Measurements from ENCODE around the gene DHRS7B.

The DHRS7B gene

GRCh38 chr17:21163101-21163500 is 36.3 kb downstream of the DHRS7B start:
- no peak for DNase-seq (ENCODE audit: extremely low spot score)
- ChIA-PET POLR2A (no interaction called here), CTCF (no interaction called here)
- TF ChIP-seq L3MBTL2 (conservative IDR thresholded peaks at IDR 0.05) (no peak), FOXA1 (IDR thresholded peaks at IDR 0.05) (no peak), ZNF384 (IDR thresholded peaks at IDR 0.05) (no peak), SUZ12 (IDR thresholded peaks at IDR 0.05) (no peak), HDGF (IDR thresholded peaks at IDR 0.05; ENCODE audit: borderline replicate concordance) (no peak), NFRKB (IDR thresholded peaks at IDR 0.05) (no peak), LEF1 (IDR thresholded peaks at IDR 0.05; ENCODE audit: borderline replicate concordance) (no peak), PKNOX1 (IDR thresholded peaks at IDR 0.05) (no peak), TARDBP (IDR thresholded peaks at IDR 0.05) (no peak), CTBP1 (IDR thresholded peaks at IDR 0.05; ENCODE audit: borderline replicate concordance) (no peak), SP1 (IDR thresholded peaks at IDR 0.05) (no peak), ELF4 (IDR thresholded peaks at IDR 0.05) (no peak), FOXK2 (IDR thresholded peaks at IDR 0.05) (no peak), FOXM1 (IDR thresholded peaks at IDR 0.05; ENCODE audit: borderline replicate concordance) (no peak), BHLHE40 (IDR thresholded peaks at IDR 0.05; ENCODE audit: borderline replicate concordance) (no peak)

GRCh38 chr17:21164216-21164615 is 37.5 kb downstream of the DHRS7B start:
- POLR2A ChIA-PET, result no interaction called here
- no peak for TF ChIP-seq L3MBTL2 (conservative IDR thresholded peaks at IDR 0.05)
- TF ChIP-seq ZNF384 (IDR thresholded peaks at IDR 0.05), result no peak
- no peak for TF ChIP-seq BHLHE40 (IDR thresholded peaks at IDR 0.05; ENCODE audit: borderline replicate concordance)
- no peak for TF ChIP-seq LEF1 (IDR thresholded peaks at IDR 0.05; ENCODE audit: borderline replicate concordance)
- no peak for TF ChIP-seq CTBP1 (IDR thresholded peaks at IDR 0.05; ENCODE audit: borderline replicate concordance)
- no peak for TF ChIP-seq ELF4 (IDR thresholded peaks at IDR 0.05)
- TF ChIP-seq FOXK2 (IDR thresholded peaks at IDR 0.05), result no peak
- no peak for TF ChIP-seq FOXA1 (IDR thresholded peaks at IDR 0.05)
- TF ChIP-seq FOXM1 (IDR thresholded peaks at IDR 0.05; ENCODE audit: borderline replicate concordance), result no peak
- TF ChIP-seq HDGF (IDR thresholded peaks at IDR 0.05; ENCODE audit: borderline replicate concordance), result no peak
- no peak for TF ChIP-seq SUZ12 (IDR thresholded peaks at IDR 0.05)
- TF ChIP-seq NFRKB (IDR thresholded peaks at IDR 0.05), result no peak
- TF ChIP-seq SP1 (IDR thresholded peaks at IDR 0.05), result no peak
- no peak for TF ChIP-seq ARNT (IDR thresholded peaks at IDR 0.05)
- no peak for TF ChIP-seq PKNOX1 (IDR thresholded peaks at IDR 0.05)
- no peak for TF ChIP-seq TARDBP (IDR thresholded peaks at IDR 0.05)
- no peak for DNase-seq (ENCODE audit: extremely low spot score)
- CTCF ChIA-PET, result no interaction called here

- no peak for DNase-seq (ENCODE audit: extremely low spot score)
- ChIA-PET CTCF (no interaction called here), POLR2A (no interaction called here)
- TF ChIP-seq CTBP1 (IDR thresholded peaks at IDR 0.05; ENCODE audit: borderline replicate concordance) (no peak), PKNOX1 (IDR thresholded peaks at IDR 0.05) (no peak), TARDBP (IDR thresholded peaks at IDR 0.05) (no peak), NFRKB (IDR thresholded peaks at IDR 0.05) (no peak), SUZ12 (IDR thresholded peaks at IDR 0.05) (no peak)
Measured at GRCh38 chr17:21164620-21165019, 37.9 kb downstream of the DHRS7B start.

- DNase-seq (ENCODE audit: extremely low spot score), result no peak
- ChIA-PET CTCF (interaction anchor here (0.7 to 1.5 kb wide), 2 partner anchors 47 to 1778 kb away, joined by 4 read pairs; no protein-coding TSS in a partner anchor), POLR2A (no interaction called here)
- TF ChIP-seq ARNT (IDR thresholded peaks at IDR 0.05) (no peak), SUZ12 (IDR thresholded peaks at IDR 0.05) (no peak), NFRKB (IDR thresholded peaks at IDR 0.05) (no peak), PKNOX1 (IDR thresholded peaks at IDR 0.05) (no peak), HDGF (IDR thresholded peaks at IDR 0.05; ENCODE audit: borderline replicate concordance) (no peak), CTBP1 (IDR thresholded peaks at IDR 0.05; ENCODE audit: borderline replicate concordance) (no peak), ELF4 (IDR thresholded peaks at IDR 0.05) (no peak), FOXK2 (IDR thresholded peaks at IDR 0.05) (no peak), FOXA1 (IDR thresholded peaks at IDR 0.05) (no peak), ZNF384 (IDR thresholded peaks at IDR 0.05) (no peak), SP1 (IDR thresholded peaks at IDR 0.05) (no peak), FOXM1 (IDR thresholded peaks at IDR 0.05; ENCODE audit: borderline replicate concordance) (no peak), LEF1 (IDR thresholded peaks at IDR 0.05; ENCODE audit: borderline replicate concordance) (no peak), BHLHE40 (IDR thresholded peaks at IDR 0.05; ENCODE audit: borderline replicate concordance) (no peak), L3MBTL2 (conservative IDR thresholded peaks at IDR 0.05) (no peak), TARDBP (IDR thresholded peaks at IDR 0.05) (no peak)
Measured at GRCh38 chr17:21165922-21166594, 39.3 kb downstream of the DHRS7B start.

GRCh38 chr17:21166595-21167210 is 39.9 kb downstream of the DHRS7B start:
- TF ChIP-seq TARDBP (IDR thresholded peaks at IDR 0.05), result no peak
- no peak for TF ChIP-seq ELF4 (IDR thresholded peaks at IDR 0.05)
- TF ChIP-seq L3MBTL2 (conservative IDR thresholded peaks at IDR 0.05), result no peak
- TF ChIP-seq BHLHE40 (IDR thresholded peaks at IDR 0.05; ENCODE audit: borderline replicate concordance), result no peak
- no peak for TF ChIP-seq SUZ12 (IDR thresholded peaks at IDR 0.05)
- no peak for TF ChIP-seq FOXA1 (IDR thresholded peaks at IDR 0.05)
- TF ChIP-seq SP1 (IDR thresholded peaks at IDR 0.05), result no peak
- TF ChIP-seq LEF1 (IDR thresholded peaks at IDR 0.05; ENCODE audit: borderline replicate concordance), result no peak
- TF ChIP-seq HDGF (IDR thresholded peaks at IDR 0.05; ENCODE audit: borderline replicate concordance), result no peak
- TF ChIP-seq PKNOX1 (IDR thresholded peaks at IDR 0.05), result no peak
- no peak for TF ChIP-seq FOXM1 (IDR thresholded peaks at IDR 0.05; ENCODE audit: borderline replicate concordance)
- TF ChIP-seq CTBP1 (IDR thresholded peaks at IDR 0.05; ENCODE audit: borderline replicate concordance), result no peak
- TF ChIP-seq ZNF384 (IDR thresholded peaks at IDR 0.05), result no peak
- DNase-seq (ENCODE audit: extremely low spot score), result no peak
- ChIA-PET POLR2A (no interaction called here), CTCF (interaction anchor here (0.7 to 1.5 kb wide), 2 partner anchors 48 to 1778 kb away, joined by 4 read pairs; no protein-coding TSS in a partner anchor)

Data from HEK293T (cell line).